GM23338 (cell line): ENCODE data around the gene MROH7.

Experiments
- CREB1 ChIP-seq: fragments of 250-450 bp; sonication (Bioruptor Pico); IDR thresholded peaks from 2 replicates; pipeline ENCODE4 v1.5.0; 2020; ENCODE audit warnings: low read depth, mild to moderate bottlenecking, moderate library complexity
- CTCF ChIP-seq, 2 experiments: fragments of 200-600 bp in 1 of 2; sonication (generic) in 1 of 2; conservative IDR thresholded peaks; 2 replicates each; pipeline versions ENCODE4 v1.5.1 to v1.6.1; 2016 to 2017; ENCODE audit warnings: antibody characterized with exemption in 2 of 2, low read depth in 2 of 2, mild to moderate bottlenecking in 2 of 2, moderate library complexity in 1 of 2
- ETS1 ChIP-seq: IDR thresholded peaks from 2 replicates; pipeline ENCODE4 v1.6.1; 2016; ENCODE audit warnings: antibody characterized with exemption
- EZH2 ChIP-seq: fragments of 200-600 bp; sonication (generic); IDR thresholded peaks from one replicate; pipeline ENCODE4 v1.8.0; 2017; ENCODE audit warnings: antibody characterized with exemption, mild to moderate bottlenecking, low read depth; ENCODE audit not compliant: unreplicated experiment
- EZH2phosphoT487 ChIP-seq: fragments of 200-600 bp; sonication (generic); IDR thresholded peaks from one replicate; pipeline ENCODE4 v1.8.1; 2018; ENCODE audit warnings: antibody characterized with exemption; ENCODE audit not compliant: unreplicated experiment
- JUNB ChIP-seq: IDR thresholded peaks from one replicate; pipeline ENCODE4 v1.6.1; 2016; ENCODE audit warnings: antibody characterized with exemption; ENCODE audit not compliant: unreplicated experiment
- NANOG ChIP-seq: IDR thresholded peaks from 2 replicates; pipeline ENCODE4 v1.6.1; 2016; ENCODE audit warnings: antibody characterized with exemption, borderline replicate concordance
- POLR2AphosphoS5 ChIP-seq: IDR thresholded peaks from 2 replicates; pipeline ENCODE4 v1.6.1; 2016; ENCODE audit warnings: antibody characterized with exemption, low read depth
- REST ChIP-seq: IDR thresholded peaks from one replicate; pipeline ENCODE4 v1.6.1; 2018; ENCODE audit warnings: antibody characterized with exemption; ENCODE audit not compliant: unreplicated experiment
- STAT1 ChIP-seq: IDR thresholded peaks from one replicate; pipeline ENCODE4 v1.6.1; 2016; ENCODE audit warnings: antibody characterized with exemption; ENCODE audit not compliant: unreplicated experiment
- ZNF114 ChIP-seq: fragments of 250-450 bp; sonication (Bioruptor Pico); IDR thresholded peaks from 2 replicates; pipeline ENCODE4 v1.5.0; 2020; ENCODE audit warnings: mild to moderate bottlenecking, moderate library complexity
- ZNF331 ChIP-seq: fragments of 250-450 bp; sonication (Bioruptor Pico); IDR thresholded peaks from 2 replicates; pipeline ENCODE4 v1.5.0; 2020; ENCODE audit warnings: low read depth, mild to moderate bottlenecking, moderate library complexity

GRCh38 chr1:54683453-54683852 is 41.9 kb downstream of the MROH7 start:
- no peak for TF ChIP-seq CTCF (conservative IDR thresholded peaks at IDR 0.05; ENCODE audit: low read depth in 2 of 2)
- no peak for TF ChIP-seq POLR2AphosphoS5
- TF ChIP-seq EZH2 = no peak
- no peak for TF ChIP-seq REST
- TF ChIP-seq EZH2phosphoT487 = no peak
- TF ChIP-seq CREB1 = no peak
- no peak for TF ChIP-seq ETS1
- TF ChIP-seq ZNF114 (CRISPR knock-in tag) = no peak
- no peak for TF ChIP-seq JUNB
- TF ChIP-seq NANOG = no peak
- no peak for TF ChIP-seq STAT1
- no peak for TF ChIP-seq ZNF331 (CRISPR knock-in tag)
